Colon (tissue), 2 donors: Measurements from ENCODE around the gene MYPOP.
"Not testable (repeated sequence)": the region's sequence is repeated elsewhere in the genome, so short reads cannot be mapped to it uniquely, and the experiment has no call there.

ENCODE experiments used
- FAIRE-seq: peaks from 2 replicates; lab custom pipeline; 2012; peaks lifted over from hg19 to GRCh38; lab: Jason Lieb, UNC
- donor health status: control.
- donor health status: control.

The MYPOP gene

DNA sequence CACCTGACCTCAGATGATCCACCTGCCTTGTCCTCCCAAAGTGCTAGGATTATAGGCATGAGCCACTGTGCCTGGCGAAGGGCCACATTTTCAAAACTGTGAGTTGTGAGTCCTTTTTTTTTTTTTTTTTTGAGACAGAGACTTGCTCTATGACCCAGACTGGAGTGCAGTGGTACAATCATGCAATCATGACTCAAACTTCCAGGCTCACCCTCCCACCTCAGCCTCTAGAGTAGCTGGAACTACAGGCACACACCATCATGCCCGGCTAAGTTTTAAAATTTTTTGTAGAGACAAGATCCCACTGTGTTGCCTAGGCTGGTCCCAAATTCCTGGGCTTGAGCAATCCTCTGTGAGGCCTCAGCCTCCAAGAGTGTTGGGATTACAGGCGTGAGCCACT lies 3.8 kb upstream of the MYPOP start:
- no peak for FAIRE-seq

GRCh38 chr19:45905011-45905410 lies 2.6 kb upstream of the MYPOP start:
- no peak for FAIRE-seq

DNA sequence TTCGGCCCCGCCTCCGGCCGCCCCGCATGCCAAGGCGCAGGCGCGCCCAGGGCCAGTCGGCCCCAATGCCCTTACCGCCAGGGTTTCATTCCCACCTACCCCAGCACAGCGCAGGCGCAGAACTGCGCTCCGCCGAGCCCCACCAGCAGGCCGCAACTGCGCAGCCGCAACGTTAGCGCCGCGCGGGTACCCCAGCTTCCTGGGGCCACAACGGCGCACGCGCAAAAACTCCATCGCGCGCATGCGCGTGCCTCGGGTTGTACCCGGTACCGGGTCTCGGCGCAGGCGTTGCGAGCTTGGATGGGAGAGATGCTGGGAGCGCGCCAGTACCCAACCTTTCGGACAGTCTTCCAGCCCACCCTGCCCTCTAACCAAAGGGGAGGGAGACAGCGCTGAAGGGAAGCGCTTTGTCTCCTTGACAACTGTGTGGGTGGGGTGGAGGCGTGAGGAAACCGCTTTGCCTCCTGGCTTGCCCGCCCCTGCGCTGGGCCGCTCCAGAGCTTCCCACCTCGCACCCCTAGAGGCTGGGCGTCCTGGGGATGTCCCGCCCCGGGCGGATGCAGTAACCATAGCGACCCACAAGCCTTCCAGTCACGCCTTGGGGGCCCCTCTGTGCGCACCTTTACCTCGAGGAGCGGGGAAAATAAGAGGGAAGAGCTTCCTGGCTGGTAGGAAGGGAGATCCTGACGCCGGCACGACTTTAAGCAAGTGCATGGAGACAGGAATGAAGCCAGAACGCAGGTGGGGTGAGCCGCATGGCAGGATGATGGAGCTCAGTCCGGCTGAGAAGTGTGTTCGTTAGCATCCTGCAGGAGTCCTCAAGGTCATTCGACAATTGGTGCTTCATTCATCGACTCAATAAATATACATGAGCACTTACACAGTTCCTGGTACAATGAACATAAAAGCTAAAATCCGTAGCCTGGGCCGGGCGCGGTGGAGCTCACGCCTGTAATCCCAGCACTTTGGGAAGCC lies 525 bp upstream of the MYPOP start:
- FAIRE-seq: no peak

GRCh38 chr19:45901432-45901911 lies 941 bp downstream of the MYPOP start:
- no peak for FAIRE-seq

GRCh38 chr19:45900738-45901431 lies 1.5 kb downstream of the MYPOP start:
- no peak for FAIRE-seq

GRCh38 chr19:45899919-45900589 lies 2.4 kb downstream of the MYPOP start:
- FAIRE-seq: no peak

- FAIRE-seq: no peak
Observed at GRCh38 chr19:45899253-45899652, 3.2 kb downstream of the MYPOP start.

DNA sequence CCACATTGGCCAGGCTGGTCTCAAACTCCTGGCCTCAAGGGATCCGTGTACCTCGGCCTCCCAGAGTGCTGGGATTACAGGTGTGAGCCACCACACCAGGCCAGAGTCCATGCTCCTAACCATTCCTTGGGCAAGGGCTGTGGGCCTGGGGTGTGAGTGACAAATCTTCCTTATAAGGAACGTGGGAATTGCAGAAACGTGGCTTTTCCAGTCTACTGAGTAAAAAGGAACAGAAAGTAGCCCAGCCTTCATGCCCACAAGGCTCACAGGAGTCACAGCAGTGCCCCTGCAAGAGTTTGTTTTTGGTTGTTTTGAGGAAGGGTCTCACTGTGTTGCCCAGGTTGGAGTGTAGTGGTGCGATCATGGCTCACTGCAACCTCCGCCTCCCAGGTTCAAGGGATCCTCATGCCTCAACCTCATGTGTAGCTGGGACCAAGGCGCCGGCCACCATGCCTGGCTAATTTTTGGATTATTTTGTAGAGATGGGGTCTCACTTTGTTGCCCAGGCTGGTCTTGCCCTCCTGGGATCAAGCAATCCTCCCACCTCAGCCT lies 5.1 kb downstream of the MYPOP start:
- no peak for FAIRE-seq

DNA sequence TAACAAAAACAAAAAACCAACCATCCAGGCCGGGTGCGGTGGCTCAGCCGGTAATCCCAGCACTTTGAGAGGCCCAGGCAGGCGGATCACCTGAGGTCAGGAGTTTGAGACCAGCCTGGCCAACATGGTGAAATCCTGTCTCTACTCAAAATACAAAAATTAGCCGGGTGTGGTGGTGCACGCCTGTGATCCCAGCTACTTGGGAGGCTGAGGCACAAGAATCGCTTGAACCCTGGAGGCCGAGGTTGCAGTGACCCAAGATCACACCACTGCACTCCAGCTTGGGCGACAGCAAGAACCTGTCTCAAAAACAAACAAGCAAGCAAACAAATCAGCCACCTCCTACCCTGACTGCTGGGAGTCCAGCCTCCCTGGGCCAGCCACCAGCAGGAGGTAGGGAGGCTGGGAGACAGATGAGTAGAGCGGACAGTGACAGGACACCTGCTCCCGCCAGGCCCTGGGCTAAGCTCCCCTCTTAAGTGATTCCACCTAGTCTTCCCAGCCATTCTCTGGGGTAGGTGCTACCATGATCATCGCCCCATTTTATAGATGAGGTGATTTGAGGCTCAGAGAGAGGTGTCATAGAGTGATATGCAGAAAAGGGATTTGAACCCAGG lies 6.3 kb downstream of the MYPOP start:
- FAIRE-seq: not testable (repeated sequence)

GRCh38 chr19:45895519-45895972 lies 6.9 kb downstream of the MYPOP start:
- no peak for FAIRE-seq

- FAIRE-seq: no peak
Observed at GRCh38 chr19:45890877-45891276, 11.5 kb downstream of the MYPOP start.

GRCh38 chr19:45889210-45889885 lies 13.1 kb downstream of the MYPOP start:
- FAIRE-seq: no peak

GRCh38 chr19:45887200-45887710 lies 15.2 kb downstream of the MYPOP start:
- no peak for FAIRE-seq

- no peak for FAIRE-seq
Observed at GRCh38 chr19:45886427-45887199, 15.8 kb downstream of the MYPOP start.

DNA sequence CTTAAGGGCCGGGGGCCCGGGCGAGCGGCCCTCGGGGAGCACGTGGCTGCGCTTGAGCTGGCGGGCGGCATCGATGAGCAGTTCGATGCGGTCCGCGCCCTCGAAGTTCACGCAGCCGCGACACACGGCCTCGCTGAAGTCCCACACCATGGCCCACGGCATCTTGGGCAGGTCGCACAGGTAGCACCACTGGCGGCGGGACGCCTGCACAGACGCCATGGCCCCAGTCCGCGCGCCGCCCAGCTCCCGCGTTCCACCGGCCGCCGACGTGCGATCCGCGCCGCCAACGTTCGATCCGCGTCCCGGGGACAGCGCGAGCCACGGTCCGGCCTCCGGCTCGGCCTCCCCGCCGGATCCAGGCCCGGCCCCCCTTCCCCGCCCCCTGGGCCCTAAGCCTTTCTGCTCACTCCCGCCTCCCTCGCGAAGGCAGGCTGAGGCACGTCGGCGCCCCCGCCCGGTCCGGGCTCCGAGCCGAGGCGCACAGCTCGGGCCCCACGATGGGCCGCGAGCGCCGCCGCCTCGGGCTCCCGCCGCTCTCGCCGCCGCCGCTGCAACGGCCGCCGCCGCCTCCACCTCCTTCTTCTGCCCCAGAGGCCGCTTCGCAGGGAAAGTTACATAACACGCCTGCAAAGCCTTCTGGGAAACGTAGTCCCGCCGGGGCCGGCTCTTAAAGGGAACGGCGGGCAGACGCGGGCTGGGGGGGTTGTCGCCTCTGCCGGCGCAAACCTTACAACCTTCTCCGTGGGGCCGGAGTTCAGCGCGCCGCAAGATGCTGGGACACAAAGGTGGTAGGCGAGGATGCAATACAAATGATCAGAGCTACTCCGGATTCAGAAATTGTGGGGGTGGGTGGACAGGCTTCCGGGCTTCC lies 16.6 kb downstream of the MYPOP start, which contains the start of gene IRF2BP1:
TSS of gene IRF2BP1 (minus strand) at position 586 of the 871 bp plus-strand sequence. CDS start at position 219, 367 bp downstream.
- FAIRE-seq: no peak

GRCh38 chr19:45884682-45885555 lies 17.5 kb downstream of the MYPOP start:
- FAIRE-seq: no peak

DNA sequence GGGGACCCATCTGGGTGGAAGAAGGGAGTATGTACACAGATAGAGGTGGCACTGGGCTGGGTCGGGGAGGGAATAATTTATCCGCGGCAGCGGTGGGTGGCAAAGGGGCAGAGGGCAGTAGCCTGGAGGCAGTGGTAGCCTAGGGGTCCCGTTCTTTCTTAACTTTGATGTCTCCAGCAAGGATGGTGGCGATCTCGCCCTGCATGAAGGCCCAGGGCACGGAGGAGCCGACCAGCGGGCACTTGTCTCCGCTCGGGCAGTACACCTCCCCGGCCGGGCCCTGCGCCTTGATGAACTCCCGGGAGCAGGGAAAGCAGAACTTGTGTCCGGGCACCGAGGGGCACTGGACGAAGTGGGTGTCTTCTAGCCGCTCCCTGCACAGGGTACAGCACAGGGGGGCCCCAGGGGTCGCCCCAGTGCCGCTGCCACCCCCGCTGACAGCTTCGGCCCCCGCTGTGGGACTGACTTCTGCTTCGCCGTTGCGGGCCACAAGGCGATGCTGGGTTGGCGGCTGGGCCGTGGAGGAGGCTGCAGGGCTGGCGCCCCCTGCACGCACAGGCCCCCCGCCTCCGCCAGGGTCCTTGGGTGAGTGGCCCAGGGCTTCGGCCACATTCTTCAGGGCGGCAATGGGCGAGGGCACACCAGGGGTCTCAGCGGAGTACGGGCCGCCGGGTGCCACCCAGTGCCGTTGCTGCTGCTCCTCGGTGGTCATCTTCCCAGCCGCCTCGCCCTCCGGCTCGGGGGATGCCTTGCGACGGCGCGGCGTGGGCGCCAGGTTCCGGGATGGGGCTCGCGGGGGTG lies 18.3 kb downstream of the MYPOP start:
- FAIRE-seq: no peak
